GM18909 (cell line): ENCODE results near the gene CSNK1D.
A peak's percentile ranks its signal among the peaks of the same experiment; 100 is the strongest.

Experiments
- ATAC-seq: cut with Tn5 transposase; IDR thresholded peaks from one replicate; pipeline ENCODE4 v1.9.1; 2021; ENCODE audit warnings: mild to moderate bottlenecking; ENCODE audit not compliant: unreplicated experiment, poor library complexity

Gene CSNK1D

GRCh38 chr17:82311971-82312370 is 38.5 kb upstream of the CSNK1D start:
- no peak for ATAC-seq

- ATAC-seq = no peak
Observed at GRCh38 chr17:82310877-82311276, 37.4 kb upstream of the CSNK1D start.

GRCh38 chr17:82309656-82310570 is 36.4 kb upstream of the CSNK1D start:
- no peak for ATAC-seq

- no peak for ATAC-seq
Observed at GRCh38 chr17:82305727-82306300, 32.3 kb upstream of the CSNK1D start.

- no peak for ATAC-seq
Observed at GRCh38 chr17:82304826-82305726, 31.6 kb upstream of the CSNK1D start.

- ATAC-seq = no peak
Observed at GRCh38 chr17:82303944-82304808, 30.7 kb upstream of the CSNK1D start.

GRCh38 chr17:82302991-82303943 is 29.8 kb upstream of the CSNK1D start:
- ATAC-seq = no peak

- no peak for ATAC-seq
Observed at GRCh38 chr17:82302568-82302963, 29.1 kb upstream of the CSNK1D start.

- ATAC-seq = no peak
Observed at GRCh38 chr17:82301916-82302567, 28.5 kb upstream of the CSNK1D start.

- ATAC-seq = no peak
Observed at GRCh38 chr17:82301300-82301915, 27.9 kb upstream of the CSNK1D start.

- ATAC-seq = no peak
Observed at GRCh38 chr17:82300707-82301270, 27.3 kb upstream of the CSNK1D start.

- ATAC-seq = no peak
Observed at GRCh38 chr17:82300228-82300627, 26.7 kb upstream of the CSNK1D start.

GRCh38 chr17:82299452-82299851 is 26.0 kb upstream of the CSNK1D start:
- no peak for ATAC-seq

- no peak for ATAC-seq
Observed at GRCh38 chr17:82298538-82299421, 25.3 kb upstream of the CSNK1D start.

GRCh38 chr17:82297714-82298537 is 24.4 kb upstream of the CSNK1D start:
- peak; percentile 54 for ATAC-seq

- ATAC-seq = peak; percentile 22
Observed at GRCh38 chr17:82297280-82297713, 23.8 kb upstream of the CSNK1D start.
